Activated CD4-positive, alpha-beta T cell treated with anti-CD3 and anti-CD28 coated beads for 24 hours (primary cell): ENCODE measurements around the gene SERPINA3.
"Not testable (repeated sequence)": the region's sequence is repeated elsewhere in the genome, so short reads cannot be mapped to it uniquely, and the experiment has no call there.

ENCODE experiments used
- DNase-seq, 2 donors: peaks; one replicate each; pipeline ENCODE4 v3.0.0-alpha.2; 2020; ENCODE audit warnings: low read depth in 2 of 2

The SERPINA3 gene

DNA sequence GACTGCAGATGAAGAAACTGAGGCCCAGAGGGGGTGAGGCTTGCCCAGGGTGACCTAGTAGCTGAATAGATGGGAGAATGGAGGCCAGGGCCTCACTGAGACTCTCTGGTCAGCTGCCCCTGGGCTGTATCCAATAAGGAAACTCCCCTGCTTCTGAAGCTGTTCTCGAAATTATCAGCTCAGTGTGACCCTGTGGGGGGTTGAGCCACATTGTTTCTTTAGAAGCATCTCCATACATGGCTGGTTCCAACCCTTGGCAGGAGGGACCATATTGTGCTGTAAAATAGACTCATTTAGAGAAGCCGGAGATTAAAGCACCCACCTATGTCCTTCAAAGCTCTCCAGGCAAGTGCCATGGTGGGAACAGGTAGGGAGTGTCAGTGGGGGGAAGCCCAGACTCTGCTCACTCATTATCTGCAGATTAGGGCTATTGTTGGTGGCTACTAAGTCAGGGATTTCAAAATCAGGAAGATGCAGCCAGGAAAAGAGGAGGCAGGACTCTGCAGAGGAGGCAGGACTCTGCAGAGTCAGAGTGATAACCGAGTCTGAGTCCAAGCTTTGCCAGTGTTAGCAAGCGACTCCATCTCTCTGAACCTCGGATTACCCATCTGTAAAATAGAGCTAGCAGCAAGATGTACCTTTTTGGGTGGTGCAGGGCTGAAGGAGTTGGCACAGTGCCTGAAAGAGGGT is 27.5 kb upstream of the SERPINA3 start:
- no peak for DNase-seq

DNA sequence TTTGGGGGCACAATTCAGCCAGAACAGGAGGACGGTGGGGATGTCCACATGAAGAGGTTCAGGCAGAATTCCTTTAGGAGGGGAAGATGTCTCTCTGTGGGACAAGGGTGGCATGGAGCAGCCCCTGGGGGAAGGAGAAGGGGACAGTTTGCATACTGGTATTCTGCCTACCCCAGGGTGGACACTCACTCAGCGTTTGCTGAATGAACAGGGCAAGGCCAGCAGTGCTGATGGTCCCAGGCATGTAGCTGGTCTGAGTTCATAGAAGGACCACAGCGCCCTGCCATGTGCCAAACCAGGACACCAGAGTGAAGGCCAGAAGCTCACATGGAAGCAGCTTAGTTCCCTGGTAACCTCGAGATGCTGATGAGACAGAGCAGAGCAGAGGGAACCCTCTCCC is 25.6 kb upstream of the SERPINA3 start:
- no peak for DNase-seq

DNA sequence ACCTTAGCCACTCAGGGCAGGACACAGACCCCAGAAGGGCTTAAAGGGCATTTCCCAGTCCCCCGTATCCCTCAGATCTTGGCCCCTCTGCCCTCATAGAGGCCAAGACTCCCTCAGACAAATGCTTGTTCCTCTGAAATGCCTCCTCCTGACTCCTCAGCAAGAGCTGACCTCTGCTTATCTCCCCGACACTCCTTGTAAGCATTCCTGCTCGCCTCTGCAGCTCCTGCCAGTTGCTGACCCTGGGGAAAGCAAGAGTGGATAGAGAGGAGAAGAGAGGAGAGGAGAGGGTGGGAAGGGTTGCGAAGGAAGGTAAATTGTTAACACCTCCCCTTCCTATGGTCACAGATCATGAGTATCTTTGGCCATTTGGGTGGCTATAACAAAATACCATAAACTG is 23.9 kb upstream of the SERPINA3 start:
- DNase-seq, result no peak

DNA sequence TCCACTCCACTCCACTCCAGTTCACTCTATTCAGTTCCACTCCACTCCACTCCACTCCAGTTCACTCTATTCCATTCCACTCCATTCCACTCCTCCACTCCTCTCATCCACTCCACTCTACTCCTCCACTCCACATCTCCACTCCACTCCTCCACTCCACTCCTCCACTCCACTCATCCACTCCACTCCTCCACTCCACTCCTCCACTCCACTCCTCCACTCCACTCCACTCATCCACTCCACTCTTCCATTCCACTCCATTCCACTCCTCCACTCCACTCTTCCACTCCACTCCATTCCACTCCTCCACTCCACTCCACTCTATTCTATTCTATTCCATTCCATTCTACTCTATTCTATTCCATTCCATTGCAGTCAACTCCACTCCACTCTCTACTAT is 21.1 kb upstream of the SERPINA3 start:
- no peak for DNase-seq

DNA sequence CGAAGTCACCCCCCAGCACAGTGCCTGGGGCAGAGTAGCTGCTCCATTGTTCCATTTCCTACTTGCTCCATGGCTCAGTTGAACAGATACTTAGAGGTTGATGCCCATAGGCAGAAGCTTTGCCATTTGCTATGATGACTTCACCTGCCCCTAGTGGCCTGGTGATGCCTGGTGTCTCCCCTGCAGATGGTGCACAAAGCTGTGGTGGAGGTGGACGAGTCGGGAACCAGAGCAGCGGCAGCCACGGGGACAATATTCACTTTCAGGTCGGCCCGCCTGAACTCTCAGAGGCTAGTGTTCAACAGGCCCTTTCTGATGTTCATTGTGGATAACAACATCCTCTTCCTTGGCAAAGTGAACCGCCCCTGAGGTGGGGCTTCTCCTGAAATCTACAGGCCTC is 20.3 kb upstream of the SERPINA3 start:
- DNase-seq, result no peak

DNA sequence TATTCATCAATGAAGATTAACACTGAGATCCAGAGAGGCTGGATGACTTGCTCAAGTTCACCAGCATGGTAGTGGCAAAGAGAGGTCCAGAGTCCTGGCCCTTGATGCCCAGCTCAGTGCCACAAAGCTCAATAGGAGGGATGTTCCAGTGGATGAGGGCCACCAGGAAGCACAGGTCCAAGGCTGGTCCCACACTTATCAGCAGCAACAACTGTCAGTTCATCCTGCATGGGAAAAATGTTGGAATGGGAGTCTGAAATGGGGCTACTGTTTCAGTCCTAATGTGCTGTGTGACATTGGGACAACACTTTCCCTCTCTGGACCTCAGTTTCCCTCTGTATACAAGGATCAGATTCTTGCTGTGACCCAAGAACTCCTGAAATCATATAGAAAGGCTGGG is 19.7 kb upstream of the SERPINA3 start:
- DNase-seq, result no peak

DNA sequence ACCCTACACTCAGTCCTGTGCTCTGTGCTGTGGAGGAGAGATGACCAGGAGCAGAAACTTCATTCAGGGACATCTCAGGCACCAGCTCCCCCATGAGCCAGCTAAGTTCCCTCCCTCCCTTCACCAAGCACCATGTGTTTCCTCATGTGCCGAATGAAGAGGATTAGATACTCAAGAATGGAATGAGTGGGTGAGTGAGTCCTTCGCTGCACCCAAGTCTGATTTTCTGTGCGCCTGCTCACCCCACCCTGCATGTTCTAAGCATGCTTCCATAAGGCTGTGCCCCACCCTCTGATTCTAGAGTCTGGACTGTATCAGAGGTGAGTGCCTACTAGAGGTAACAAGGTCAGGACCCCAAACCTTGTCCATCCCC is 18.8 kb upstream of the SERPINA3 start:
- DNase-seq, result no peak

DNA sequence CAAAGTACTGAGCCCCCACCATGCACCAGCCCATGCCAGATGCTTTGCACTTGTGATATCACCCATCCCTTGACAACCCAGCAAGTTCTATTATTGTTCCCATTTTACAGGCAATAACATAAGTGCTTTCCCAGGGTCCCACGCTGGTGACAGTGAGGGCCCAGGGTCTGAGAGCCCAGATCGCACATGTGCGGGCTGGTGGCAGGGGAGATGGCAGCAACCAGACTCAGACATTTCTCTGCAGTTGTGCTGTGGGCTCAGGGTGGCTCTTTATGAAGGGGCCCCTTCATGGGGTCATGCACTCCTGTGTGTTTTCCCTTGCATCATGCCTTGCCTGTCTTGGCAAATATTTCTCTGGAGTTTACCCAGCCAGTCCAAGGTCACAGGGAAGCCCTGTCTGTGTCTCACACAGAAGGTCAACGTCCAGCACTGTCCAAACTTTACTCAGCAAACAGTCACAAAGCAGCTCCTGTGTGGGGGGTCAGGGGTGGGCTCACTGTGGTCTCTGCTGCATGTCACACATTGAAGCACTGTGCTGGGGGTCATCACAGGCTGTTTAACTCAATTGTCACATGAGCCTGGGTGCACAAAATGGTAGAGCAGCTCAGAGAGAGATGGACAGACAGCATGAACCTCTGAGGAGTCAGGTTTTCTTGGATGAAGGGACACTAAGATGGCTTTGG is 18.3 kb upstream of the SERPINA3 start:
- DNase-seq, result no peak

DNA sequence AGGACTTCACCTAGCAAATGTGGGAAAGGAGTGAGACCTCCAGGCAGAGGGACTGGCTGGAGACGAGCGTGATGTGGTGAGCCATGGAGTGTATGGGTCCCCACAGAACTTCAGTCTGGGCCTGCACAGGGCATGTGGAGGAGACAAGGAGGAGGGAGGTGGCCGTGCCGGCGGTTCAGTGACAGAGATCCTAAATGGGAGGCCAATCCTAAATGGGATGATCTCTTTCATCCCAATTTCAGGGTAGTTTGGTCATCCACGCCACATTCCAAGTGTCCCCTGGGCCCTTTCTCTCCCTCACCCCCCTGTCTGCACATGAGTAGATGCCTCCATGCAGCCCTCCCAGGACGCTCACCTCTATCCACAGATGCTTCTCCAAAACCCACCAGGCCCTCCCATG is 17.8 kb upstream of the SERPINA3 start:
- DNase-seq, result no peak

DNA sequence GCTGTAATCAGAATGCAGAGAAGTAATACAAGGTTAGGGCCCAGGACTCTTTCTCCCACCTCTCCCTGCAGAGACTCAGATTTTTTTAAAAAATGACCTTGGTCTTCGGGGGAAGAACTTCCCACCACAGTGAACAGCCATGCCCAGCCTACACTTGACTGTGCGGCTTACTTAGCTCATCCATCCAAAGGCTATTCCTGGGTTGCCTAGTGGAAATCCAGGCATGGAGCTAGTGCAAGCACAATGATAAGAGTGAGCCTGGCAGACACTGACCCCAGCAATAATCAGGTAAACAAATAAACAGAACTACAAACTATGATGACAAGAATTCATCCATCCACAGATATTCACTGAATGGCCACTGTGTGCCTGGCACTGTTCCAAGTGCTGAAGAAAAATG is 16.3 kb upstream of the SERPINA3 start:
- no peak for DNase-seq

DNA sequence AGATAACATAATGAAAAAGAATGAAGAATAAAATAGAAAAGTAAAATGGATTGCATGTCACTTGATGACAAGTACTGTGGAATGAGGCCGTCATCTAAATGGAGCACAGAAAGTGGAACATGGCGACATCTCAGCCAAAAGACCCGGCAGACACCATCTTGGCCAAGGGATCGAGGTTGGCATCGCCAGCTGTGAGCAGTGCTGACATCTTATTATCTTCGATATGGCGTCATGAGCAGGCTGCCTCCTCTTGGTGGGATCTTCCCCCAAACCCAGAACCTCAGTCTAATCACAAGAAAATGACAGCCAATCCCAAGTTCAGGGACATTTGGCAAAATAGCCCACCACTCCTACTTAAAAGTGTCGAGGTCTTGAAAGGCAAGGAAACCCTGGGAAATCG is 15.8 kb upstream of the SERPINA3 start:
- no peak for DNase-seq

DNA sequence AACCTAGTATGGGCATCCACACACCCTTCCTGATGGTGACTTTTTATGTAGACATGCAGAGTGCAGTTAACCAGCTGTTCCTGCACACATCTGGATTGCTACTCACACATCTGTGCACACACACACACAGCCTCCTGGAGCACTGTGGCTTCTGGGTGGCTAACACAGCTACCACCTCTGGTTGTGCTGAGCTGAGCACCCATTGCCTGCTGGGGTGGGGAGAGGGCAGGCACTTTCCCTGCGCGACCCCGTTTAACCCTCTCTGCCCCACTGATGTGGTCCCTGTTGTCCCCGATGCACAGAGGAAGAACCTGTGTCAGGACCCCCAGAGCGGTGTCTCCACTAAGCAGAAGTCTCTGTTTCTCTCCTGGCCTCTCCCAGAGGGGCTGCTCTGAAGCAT is 14.4 kb upstream of the SERPINA3 start:
- DNase-seq, result no peak

DNA sequence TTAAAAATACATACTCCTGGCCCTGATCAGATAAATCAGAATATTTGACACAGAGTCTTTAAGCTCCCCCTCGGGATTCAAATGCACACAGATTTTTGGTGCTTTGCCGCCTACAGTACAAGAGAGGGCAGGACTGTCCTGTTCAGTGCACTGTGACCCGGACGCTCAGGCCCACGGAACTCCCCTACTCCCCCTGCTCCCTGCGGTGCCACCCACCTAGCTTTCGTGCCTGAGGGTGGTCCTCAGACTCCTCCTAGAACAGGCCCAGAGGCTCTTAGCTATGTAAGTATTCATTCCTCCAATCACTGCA is 13.7 kb upstream of the SERPINA3 start:
- DNase-seq, result no peak

DNA sequence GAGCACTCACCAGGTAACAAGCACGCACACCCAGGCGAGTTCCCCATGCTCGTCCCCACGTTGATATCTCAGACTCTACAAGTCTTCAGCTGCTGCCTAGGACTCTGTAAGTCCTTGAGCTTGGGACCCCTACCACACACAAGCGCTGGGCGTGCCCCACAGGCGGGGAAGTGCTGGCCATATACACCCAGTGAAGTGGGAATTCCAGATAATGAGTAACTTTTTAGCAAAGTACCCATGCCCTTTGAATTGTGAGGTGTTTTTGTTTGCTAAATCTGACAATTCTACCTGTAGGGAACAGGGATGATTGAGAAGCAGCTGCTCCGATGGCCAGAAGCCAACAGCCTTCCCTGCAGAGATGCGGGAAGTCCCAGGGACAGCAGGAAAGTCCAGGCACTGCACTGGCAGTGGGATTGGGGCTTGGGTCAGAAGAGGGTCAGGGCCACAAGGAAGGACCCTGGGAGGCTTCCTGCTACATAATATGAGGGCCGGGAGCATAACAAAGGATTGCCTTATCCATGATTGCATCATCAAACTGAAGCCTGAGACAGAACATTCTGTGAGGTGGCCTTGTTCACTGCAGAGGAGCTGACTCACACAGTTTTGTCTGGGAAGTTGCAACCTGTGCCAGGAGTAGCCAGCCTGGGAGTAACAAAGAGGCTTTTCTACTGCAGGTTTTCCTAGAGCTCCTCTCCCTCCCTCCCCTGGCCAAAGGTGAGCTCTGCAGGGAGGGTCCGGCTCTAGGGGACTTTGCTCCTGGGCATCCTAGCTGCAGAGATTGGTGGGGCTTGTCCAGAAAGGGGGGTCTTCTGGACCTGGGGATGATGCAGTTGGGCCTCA is 13.2 kb upstream of the SERPINA3 start:
- no peak for DNase-seq

DNA sequence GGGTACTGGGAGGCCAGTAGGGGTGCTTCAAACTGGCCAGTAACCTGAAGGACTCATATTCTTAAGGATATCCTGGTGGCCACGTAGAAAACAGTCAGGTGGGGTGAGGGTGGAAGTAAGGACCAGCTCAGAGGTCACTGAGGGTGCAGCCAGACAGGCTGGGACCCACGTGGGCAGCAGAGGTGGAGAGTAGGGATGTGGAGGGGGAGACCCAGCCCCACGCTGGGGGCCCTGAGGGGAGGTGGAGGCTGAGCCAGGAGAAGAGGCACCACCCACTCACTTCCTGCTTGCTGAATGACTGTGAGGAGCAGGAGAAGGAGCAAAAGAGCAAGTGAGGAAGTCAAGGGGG is 12.6 kb upstream of the SERPINA3 start:
- no peak for DNase-seq

DNA sequence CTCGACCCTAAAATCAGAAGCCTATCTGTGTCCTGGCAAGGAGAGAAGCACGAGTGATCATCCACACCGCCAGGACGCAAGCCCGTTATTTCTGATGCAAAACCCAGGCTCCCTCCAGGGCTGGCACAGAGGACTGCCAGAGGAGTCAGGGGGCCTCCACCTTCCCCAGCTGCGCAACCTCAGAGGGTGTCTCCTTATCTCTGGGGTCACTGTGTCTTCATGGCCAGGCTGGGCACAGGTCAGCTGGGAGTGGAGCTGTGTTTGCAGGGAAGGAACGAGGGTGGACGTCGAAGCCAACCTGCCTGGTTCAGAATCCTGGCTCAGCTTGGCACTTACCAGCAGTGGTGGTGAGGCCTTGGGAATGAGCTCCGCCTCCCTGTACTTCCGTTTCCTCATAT is 12.0 kb upstream of the SERPINA3 start:
- no peak for DNase-seq

DNA sequence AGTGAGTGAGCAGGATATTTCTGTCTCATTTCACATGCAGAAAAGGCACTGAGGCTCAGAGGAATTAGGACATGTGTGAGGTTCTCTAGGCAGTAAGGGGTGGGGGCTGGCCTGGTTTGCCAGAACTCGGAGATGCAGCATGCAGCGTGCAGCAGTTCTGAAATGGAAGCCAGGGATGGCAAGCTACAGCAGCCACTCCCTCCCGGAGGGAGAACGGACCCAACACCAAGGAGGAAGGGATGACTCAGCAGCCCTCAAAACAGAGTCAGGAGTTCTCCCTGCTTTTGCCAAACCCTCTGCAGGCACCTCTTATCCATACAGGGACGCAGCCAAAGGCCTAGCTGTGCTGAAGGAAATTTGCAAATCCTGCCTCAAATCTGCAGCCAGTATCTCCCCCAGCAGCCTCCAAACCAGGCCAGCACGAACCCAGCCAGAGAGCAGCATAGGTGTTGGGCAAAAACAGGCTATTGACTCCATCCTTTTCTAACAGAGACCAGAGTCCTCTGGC is 10.3 kb upstream of the SERPINA3 start:
- no peak for DNase-seq

DNA sequence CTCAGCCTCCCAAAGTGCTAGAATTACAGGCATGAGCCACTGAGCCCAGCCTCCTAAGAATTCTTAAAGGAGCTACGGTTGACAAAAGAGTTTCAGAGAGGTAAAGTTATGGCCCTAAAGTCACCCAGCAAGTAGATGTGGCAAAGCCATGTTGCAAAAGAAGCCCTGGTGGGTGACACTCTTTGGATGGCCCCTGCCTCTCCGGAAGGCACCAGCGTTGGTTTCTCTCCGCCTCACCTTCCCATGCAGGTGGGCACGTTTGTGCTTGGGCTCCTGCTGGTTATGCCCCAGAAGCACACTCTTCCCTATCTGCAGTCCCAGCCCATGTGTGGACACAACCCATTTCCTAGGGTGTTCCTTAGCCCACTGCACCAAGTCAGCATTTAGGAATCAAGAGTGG is 9.5 kb upstream of the SERPINA3 start:
- no peak for DNase-seq

DNA sequence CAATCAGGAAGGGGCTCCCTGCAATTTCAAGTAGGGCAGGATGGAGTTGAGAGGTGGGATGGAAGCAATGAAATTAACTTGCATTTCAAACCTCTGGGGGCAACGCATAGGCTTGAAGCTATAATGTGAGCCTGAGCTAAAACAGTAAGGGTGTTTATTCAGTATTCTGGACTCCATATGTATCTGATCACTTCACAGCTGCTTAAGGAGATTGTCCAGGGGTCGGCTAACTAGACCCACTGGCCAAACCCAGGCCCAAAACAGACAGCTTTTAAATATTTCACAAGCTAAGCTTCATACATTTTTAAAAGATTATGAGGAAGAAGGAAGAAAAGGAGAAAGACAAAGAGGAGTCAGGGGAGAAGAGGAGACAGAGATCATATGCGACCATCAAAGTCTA is 6.8 kb upstream of the SERPINA3 start:
- no peak for DNase-seq

DNA sequence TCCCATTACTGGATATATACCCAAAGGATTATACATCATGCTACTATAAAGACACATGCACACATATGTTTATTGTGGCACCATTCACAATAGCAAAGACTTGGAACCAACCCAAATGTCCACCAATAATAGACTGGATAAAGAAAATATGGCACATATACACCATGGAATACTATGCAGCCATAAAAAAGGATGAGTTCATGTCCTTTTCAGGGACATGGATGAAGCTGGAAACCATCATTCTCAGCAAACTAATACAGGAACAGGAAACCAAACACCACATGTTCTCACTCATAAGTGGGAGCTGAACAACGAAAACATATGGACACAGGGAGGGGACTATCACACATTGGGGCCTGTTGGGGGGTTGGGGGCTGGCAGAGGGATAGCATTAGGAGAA is 3.2 kb upstream of the SERPINA3 start:
- DNase-seq, result not testable (repeated sequence)

DNA sequence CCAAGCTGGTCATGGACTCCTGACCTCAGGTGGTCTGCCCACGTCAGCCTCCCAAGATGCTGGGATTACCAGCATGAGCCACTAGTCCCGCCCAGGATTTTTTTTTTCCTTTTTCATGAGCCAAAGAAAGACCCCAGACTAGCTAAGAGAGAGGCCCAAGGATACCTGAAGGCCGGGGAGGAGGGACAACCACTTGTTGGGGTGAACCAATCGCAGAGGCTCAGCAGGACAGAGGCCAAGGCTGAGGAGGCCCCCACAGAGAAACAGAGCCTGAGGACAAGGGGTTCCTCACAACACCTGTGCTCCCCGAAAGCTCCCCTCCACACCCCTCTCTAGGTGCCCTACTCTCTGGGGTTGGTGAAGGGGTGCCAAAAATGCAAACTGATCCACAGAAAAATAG is 1.0 kb upstream of the SERPINA3 start:
- DNase-seq, result no peak

DNA sequence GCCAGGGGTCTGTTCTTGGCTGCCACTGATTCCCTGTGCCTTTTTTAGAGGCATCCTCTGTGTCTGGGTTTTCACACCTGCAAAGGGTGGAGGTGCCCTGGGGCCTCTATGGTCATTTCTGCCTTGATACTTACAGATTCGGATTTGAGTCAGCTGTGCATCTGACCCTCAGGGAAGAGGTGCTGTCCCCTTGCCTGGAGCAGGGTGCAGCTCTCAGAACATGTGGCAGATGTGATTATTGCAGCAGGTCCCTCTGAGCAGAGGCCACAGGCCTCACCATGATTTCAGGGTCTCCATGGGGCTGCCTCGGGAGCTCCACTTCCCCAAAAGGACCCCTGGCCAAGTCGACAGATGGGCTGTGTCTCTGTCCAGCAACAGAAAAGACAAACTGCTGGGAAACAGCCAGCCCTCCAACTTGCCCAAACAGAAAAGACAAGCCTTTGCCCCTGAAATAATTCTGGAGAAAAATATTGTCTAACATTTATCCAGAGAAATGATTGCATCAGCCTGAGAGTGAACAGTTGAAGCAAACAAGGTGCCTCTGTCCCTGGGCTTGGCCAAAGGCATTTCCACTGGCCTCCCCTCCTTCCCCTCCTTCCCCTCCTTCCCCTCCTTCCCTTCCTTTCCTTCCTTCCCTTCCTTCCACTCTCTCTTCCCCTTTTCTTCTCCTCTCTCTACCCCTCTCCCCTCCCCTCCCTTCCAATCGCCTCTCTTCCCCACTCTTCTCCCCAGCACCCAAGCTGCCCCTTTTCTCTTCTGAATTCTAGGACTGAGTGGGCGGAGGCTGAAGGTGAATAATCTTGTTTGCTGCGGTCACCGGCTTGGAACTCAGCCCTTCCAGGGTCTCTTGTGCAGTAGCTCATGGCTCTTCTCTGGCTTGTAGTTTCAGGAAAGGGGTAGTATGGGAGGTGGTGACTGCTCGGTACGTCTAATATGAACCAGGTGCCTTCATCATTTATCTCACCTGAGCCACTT is 676 bp downstream of the SERPINA3 start:
- DNase-seq, result no peak
